Measurements from ENCODE around the gene GIMAP2.
A peak's percentile ranks its signal among the peaks of the same experiment; 100 is the strongest.

The GIMAP2 gene

DNA sequence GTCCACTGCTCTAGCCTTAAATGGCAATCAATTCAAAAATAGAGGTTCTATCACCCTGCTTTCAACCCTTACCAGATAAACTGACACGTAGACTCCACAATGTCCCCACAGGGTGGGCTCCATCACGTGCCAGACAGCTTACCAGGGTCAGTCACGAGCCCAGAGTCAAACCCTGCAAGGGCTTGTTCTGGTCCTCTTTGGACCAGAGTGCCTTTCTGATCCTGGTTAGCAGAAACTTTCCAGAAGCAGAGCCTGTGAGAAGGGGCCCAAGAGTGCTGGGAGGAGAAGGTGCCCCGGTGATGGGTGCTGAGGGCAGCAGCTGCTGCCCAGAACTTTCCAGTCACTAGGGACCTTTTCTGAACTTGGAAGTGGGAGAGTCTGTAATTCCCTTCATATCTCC lies 51.4 kb downstream of the GIMAP2 start:
- no peaks in the 10 kb centered on the region for H3K36me3 ChIP-seq (ENCODE audit: control insufficient read depth, insufficient read depth, low read length)
- peak overlapping the region; percentile 42 for H3K4me3 ChIP-seq (ENCODE audit: low read depth, low read length)
- no peaks in the 10 kb centered on the region for H3K9me3 ChIP-seq (ENCODE audit: control insufficient read depth, low read length)
- H3K27me3 ChIP-seq (ENCODE audit: control insufficient read depth, insufficient read depth, low read length) = no peaks in the 10 kb centered on the region
- H3K27ac ChIP-seq = peak overlapping the region; percentile 55
- TF ChIP-seq, protein P1, sequence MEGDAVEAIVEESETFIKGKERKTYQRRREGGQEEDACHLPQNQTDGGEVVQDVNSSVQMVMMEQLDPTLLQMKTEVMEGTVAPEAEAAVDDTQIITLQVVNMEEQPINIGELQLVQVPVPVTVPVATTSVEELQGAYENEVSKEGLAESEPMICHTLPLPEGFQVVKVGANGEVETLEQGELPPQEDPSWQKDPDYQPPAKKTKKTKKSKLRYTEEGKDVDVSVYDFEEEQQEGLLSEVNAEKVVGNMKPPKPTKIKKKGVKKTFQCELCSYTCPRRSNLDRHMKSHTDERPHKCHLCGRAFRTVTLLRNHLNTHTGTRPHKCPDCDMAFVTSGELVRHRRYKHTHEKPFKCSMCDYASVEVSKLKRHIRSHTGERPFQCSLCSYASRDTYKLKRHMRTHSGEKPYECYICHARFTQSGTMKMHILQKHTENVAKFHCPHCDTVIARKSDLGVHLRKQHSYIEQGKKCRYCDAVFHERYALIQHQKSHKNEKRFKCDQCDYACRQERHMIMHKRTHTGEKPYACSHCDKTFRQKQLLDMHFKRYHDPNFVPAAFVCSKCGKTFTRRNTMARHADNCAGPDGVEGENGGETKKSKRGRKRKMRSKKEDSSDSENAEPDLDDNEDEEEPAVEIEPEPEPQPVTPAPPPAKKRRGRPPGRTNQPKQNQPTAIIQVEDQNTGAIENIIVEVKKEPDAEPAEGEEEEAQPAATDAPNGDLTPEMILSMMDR (IDR thresholded peaks at IDR 0.05) = no peak
- H3K4me1 ChIP-seq = no peaks in the 10 kb centered on the region
- peak overlapping the region; percentile 4 for H3K4me2 ChIP-seq (ENCODE audit: low read length)
- H3K79me2 ChIP-seq = no peaks in the 10 kb centered on the region
- H2AFZ ChIP-seq = no peak overlapping the region
- no peak overlapping the region for H3K9ac ChIP-seq

DNA sequence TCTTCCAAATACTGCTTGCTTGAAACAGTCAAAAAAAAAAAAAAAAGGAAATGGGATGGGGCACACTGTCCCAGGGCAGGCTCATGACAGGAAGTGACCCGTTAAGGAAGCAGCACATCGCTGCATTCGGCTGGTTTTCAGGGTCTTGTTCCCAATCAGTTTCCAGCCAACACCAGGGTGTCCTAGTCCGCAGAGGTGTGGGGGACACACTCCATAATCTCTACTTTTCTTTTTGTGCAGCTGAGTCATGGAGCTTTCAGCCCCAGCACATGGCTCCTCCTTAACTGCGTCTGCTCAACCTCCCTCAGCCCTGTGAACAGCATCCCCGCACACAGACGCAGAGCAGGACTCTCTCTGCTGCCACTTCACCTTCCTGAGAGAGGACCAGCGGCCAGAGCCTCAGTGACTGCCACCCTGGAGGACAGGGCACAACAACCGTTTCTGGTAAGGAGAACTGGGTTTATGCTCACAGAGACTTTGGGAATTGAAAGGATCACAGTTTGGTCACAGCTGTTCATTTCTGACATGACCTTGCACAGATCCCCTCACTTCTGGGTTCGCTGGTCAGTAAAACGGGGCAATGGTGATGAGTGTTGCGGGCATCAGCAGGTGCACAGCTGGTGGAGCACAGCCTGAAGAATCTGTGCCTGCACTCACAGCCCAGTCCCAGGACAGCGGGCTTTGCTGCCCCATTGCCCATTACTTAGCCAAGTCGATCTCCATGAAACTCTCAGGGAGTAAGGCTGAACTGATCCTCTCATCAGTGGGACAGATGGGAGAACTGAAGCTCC lies 52.0 kb downstream of the GIMAP2 start, which contains the start of gene GIMAP5:
Gene GIMAP5, plus strand, starts transcription at position 154 of the 791 bp plus-strand sequence. CDS start 3,467 bp downstream, outside the sequence.
- peak within 1 kb of the TSS; percentile 4 for H3K4me2 ChIP-seq (ENCODE audit: low read length)
- peak within 1 kb of the TSS; percentile 55 for H3K27ac ChIP-seq
- TF ChIP-seq, protein P1 (IDR thresholded peaks at IDR 0.05) = no peak
- H3K4me1 ChIP-seq = no peaks in the 10 kb centered on the region
- no peaks in the 10 kb centered on the region for H3K27me3 ChIP-seq (ENCODE audit: control insufficient read depth, insufficient read depth, low read length)
- peak within 1 kb of the TSS; percentile 42 for H3K4me3 ChIP-seq (ENCODE audit: low read depth, low read length)
- H2AFZ ChIP-seq = no peak within 1 kb of the TSS
- H3K9ac ChIP-seq = no peak within 1 kb of the TSS
- H3K79me2 ChIP-seq = no peaks in the 10 kb centered on the region
- H3K36me3 ChIP-seq (ENCODE audit: control insufficient read depth, insufficient read depth, low read length) = no peaks in the 10 kb centered on the region
- no peaks in the 10 kb centered on the region for H3K9me3 ChIP-seq (ENCODE audit: control insufficient read depth, low read length)

DNA sequence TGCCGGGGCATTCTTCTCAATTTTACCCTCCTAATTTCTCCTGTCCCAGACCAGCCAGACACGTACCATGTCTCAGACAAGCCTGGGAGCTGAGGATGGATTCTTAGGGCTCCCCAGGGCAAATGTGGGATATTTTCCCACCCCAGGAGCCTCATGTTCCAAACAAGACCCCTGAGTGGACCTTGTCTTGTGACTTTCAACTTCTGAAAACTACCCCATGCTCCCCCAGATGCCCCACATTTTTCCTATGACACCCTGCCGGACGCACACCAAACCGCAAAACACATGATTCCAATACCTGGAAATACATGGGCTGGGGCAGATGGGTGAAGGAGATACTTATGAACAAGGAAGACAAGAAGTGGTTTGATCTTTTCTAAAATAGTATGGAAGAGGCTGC lies 52.6 kb downstream of the GIMAP2 start:
- Histone ChIP-seq H3K4me3 (ENCODE audit: low read depth, low read length) (peak overlapping the region; percentile 42), H3K27me3 (ENCODE audit: control insufficient read depth, insufficient read depth, low read length) (no peaks in the 10 kb centered on the region), H3K9me3 (ENCODE audit: control insufficient read depth, low read length) (no peaks in the 10 kb centered on the region), H3K4me2 (ENCODE audit: low read length) (no peak overlapping the region), H3K9ac (no peak overlapping the region), H3K4me1 (no peaks in the 10 kb centered on the region), H3K79me2 (no peaks in the 10 kb centered on the region), H2AFZ (no peak overlapping the region), H3K27ac (peak overlapping the region; percentile 55), H3K36me3 (ENCODE audit: control insufficient read depth, insufficient read depth, low read length) (no peaks in the 10 kb centered on the region)
- TF ChIP-seq, protein P1 (IDR thresholded peaks at IDR 0.05) = no peak

DNA sequence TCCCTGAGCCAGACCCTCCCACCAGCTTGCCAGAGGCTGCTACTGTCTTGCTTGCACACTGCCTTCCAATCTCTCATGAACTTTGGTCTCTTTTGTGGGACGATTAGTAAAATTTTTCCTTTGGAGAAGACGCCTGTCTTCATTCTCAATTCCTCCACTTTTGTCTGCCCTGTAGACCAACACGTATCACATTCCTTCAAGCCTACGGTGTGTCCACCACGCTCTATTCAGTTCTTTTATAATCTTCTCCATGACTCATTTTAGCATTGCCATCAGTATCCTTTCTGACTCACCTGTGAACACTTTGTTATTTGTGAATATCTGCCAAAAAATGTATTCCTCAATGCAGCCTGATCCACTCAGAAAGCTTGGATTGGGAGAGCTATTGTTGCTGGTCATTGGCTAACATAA lies 53.1 kb downstream of the GIMAP2 start:
- TF ChIP-seq, protein P1 (IDR thresholded peaks at IDR 0.05) = no peak
- Histone ChIP-seq H3K4me1 (no peaks in the 10 kb centered on the region), H3K9me3 (ENCODE audit: control insufficient read depth, low read length) (no peaks in the 10 kb centered on the region), H3K4me3 (ENCODE audit: low read depth, low read length) (peak overlapping the region; percentile 42), H3K9ac (no peak overlapping the region), H2AFZ (no peak overlapping the region), H3K36me3 (ENCODE audit: control insufficient read depth, insufficient read depth, low read length) (no peaks in the 10 kb centered on the region), H3K27me3 (ENCODE audit: control insufficient read depth, insufficient read depth, low read length) (no peaks in the 10 kb centered on the region), H3K79me2 (no peaks in the 10 kb centered on the region), H3K27ac (peak overlapping the region; percentile 55), H3K4me2 (ENCODE audit: low read length) (no peak overlapping the region)

DNA sequence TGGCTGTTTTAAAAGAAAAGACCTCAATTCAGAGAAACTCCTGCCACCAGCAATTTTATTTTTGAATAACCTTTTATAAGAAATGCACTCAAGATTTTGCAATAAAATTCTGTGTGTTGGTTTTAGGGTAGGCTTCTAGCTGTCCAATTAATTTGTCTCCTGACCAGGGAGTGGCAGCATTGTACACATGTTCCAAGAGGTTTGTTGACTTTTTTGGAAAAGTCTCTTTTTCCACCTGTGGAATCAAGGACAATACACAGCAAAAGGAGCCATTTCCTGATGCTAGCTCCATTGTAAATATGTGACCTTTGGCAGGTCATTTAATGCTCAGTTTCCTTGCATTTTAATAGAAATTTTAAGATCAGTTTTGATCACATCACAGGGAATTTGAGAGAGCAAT lies 53.5 kb downstream of the GIMAP2 start:
- H3K36me3 ChIP-seq (ENCODE audit: control insufficient read depth, insufficient read depth, low read length) = no peaks in the 10 kb centered on the region
- no peaks in the 10 kb centered on the region for H3K9me3 ChIP-seq (ENCODE audit: control insufficient read depth, low read length)
- H3K4me3 ChIP-seq (ENCODE audit: low read depth, low read length) = peak overlapping the region; percentile 42
- TF ChIP-seq, protein P1 (IDR thresholded peaks at IDR 0.05) = no peak
- H3K79me2 ChIP-seq = no peaks in the 10 kb centered on the region
- H3K9ac ChIP-seq = no peak overlapping the region
- no peaks in the 10 kb centered on the region for H3K4me1 ChIP-seq
- H3K27me3 ChIP-seq (ENCODE audit: control insufficient read depth, insufficient read depth, low read length) = no peaks in the 10 kb centered on the region
- peak overlapping the region; percentile 55 for H3K27ac ChIP-seq
- H2AFZ ChIP-seq = no peak overlapping the region
- peak overlapping the region; percentile 25 for H3K4me2 ChIP-seq (ENCODE audit: low read length)
